AG09309 (cell line): Measurements from ENCODE around the gene NOD1.
"Not testable (repeated sequence)": the region's sequence is repeated elsewhere in the genome, so short reads cannot be mapped to it uniquely, and the experiment has no call there.

Source experiments
- DNase-seq: peaks from one replicate; pipeline ENCODE4 v3.0.0-alpha.2; 2010; ENCODE audit warnings: low read depth
- H3K4me3 ChIP-seq: 2 replicates; pipeline ENCODE4 v1.5.1; 2011; ENCODE audit warnings: mild to moderate bottlenecking, low read depth, low read length, moderate library complexity; ENCODE audit not compliant: control insufficient read depth
- CTCF ChIP-seq: IDR thresholded peaks from 2 replicates; pipeline ENCODE4 v1.5.1; 2011; ENCODE audit warnings: mild to moderate bottlenecking, low read depth, low read length, inconsistent platforms; ENCODE audit not compliant: insufficient read depth, control insufficient read depth; ENCODE audit errors: missing control alignments

NOD1 gene

GRCh38 chr7:30487371-30487770 is 8.8 kb upstream of the NOD1 start:
- no peak for TF ChIP-seq CTCF
- no peak for DNase-seq
- H3K4me3 ChIP-seq: no peak overlapping the region

DNA sequence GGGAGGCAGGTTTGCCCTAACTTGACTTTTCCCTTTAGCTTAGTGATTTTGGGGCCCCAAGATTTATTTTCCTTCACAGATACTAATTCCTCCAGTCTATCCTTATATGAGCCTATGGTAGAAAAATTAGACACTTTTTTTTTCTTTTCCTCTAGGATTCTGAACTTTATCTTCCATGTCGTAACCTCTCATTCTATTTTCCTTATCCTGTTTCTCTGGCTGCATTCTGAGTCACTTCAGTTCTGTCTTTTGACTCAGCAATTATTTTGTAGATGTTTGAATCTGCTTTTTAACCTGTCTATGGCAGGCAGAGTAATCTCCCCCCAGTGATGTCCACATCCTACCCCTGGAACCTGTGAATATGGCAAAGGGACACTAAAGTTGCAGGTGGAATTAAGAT is 7.1 kb upstream of the NOD1 start:
- no peak overlapping the region for H3K4me3 ChIP-seq
- DNase-seq: no peak
- no peak for TF ChIP-seq CTCF

DNA sequence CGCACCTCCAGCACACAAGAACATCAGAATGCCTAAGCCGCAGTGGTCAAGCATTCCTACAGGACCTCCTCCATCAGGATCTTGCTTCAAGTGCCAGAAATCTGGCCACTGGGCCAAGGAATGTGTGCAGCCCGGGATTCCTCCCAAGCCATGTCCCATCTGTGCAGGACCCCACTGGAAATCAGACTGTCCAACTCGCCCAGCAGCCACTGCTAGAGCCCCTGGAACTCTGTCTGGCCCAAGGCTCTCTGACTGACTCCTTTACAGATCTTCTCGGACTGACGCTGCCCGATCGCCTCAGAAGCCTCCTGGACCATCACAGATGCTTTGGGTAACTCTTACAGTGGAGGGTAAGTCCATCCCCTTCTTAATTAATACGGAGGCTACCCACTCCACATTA is 2.8 kb upstream of the NOD1 start:
- not testable (repeated sequence) for DNase-seq, H3K4me3 ChIP-seq

- DNase-seq: no peak
- peak overlapping the region; percentile 69 for H3K4me3 ChIP-seq
- no peak for TF ChIP-seq CTCF
Measured at GRCh38 chr7:30479202-30480120, 877 bp upstream of the NOD1 start.

DNA sequence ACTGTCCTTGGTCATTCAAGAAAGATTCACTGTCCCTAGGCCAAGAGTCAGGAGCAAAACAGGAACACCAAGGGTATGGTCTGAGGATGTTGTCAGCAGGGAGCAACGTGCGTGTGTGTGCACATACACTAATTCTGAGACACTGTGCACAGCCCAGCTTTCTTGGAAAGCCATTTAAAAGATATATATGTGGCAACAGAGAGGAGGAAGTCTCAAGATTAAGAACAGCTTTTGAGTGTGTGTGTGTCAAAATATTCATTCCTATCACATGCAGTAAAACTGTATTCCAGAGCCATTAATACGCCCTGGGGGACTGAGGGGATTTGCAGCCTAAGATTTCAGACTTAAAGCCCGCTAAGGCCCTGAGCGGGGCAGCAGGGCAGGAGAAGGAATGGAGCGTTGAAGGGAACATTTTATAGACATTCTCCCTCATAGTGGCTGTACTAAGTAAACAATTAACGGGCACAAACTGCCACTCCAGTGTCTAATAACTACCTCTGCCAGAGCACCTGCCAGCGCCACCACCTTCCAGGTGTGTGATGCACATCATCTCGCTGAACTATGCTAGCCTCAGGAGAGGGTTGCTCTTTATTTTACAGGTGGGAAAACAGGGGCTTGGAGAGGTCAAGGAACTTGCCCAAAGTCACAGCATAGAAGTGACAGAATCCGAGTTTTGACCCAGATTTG is 2.0 kb downstream of the NOD1 start:
- H3K4me3 ChIP-seq: no peak overlapping the region
- no peak for DNase-seq
- no peak for TF ChIP-seq CTCF

GRCh38 chr7:30475580-30475979 is 3.0 kb downstream of the NOD1 start:
- DNase-seq: no peak
- H3K4me3 ChIP-seq: no peak overlapping the region
- TF ChIP-seq CTCF: no peak

DNA sequence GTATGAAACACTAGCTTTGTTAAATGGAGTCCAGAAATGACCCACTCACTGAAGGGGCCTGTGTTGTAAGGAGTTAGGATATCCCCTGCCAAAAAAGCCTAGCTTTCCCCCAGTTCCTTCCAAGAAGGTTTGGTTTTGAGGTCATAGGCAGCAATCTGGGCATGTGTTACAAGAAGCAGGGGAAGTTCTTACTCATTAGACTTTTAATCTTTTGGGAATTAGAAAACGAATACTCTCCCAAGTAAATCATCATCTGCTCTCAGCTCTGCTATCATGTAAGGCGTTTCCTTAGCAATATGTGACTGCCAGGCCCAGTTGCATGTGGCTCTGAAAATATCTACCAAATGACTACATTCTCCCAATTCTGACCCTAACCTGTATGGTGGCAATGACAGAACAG is 3.7 kb downstream of the NOD1 start:
- peak; percentile 90 for DNase-seq
- no peak for TF ChIP-seq CTCF
- H3K4me3 ChIP-seq: no peak overlapping the region
